Measurements from ENCODE around the gene ALG9.
"Not testable (repeated sequence)": the region's sequence is repeated elsewhere in the genome, so short reads cannot be mapped to it uniquely, and the experiment has no call there.

Gene ALG9

DNA sequence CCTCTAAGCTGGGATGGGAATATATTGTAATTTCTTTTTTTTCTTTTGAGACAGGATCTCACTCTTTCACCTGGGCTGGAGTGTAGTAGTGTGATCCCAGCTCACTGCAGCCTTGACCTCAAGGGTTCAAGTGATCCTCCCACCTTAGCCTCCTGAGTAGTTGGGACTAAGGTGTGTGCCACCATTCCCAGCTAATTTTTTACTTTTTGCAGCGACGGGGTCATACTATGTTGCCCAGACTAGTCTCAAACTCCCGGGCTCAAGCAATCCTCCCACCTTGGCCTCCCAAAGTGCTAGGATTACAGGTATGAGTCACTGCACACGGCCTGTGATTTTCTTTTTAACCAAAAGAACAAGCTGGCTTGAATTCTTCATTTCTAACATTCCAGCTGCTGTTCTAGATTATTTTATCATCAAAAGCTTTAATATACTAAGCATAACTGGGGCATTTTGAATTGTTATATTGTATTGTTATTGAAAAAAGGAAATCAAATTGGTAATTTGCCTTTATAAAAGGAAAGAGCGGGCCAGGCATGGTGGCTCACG lies 78.4 kb downstream of the ALG9 start:
- Mint-ChIP-seq H3K27ac (no peak overlapping the region), H3K4me1 (ENCODE audit: low read depth in 2 of 2) (peaks cover 0 to 4% of the 10 kb centered on the region in 2 donors), H3K27me3 (no peaks in the 10 kb centered on the region), H3K9me3 (peaks cover 0 to 3% of the 10 kb centered on the region in 2 donors), H3K4me3 (no peak overlapping the region), H3K36me3 (ENCODE audit: insufficient read depth) (peaks cover 4% of the 10 kb centered on the region)
- no peak for ATAC-seq (replicated peaks)
- DNase-seq, result no peak

DNA sequence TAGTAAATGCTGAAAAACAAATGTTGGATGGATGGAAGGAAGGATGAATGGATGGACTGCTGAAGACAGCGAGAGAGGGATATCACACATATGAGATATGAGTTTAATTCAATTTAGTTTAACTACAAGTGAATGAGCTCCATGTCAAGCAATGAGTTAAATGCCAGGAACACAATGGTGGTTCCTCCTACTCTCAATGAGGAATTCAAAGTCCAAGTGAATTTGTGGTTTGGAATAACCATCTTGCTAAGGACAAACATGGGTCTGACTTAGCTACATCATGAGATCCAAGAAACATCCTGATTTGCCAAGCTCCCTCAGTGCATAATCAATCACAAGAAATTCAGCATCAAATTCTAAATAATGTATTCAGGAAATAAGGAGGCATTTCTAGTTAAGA lies 79.1 kb downstream of the ALG9 start:
- DNase-seq, result no peak
- H3K4me3 Mint-ChIP-seq, result no peak overlapping the region
- peaks cover 0 to 1% of the 10 kb centered on the region in 2 donors for H3K9me3 Mint-ChIP-seq
- no peaks in the 10 kb centered on the region for H3K27me3 Mint-ChIP-seq
- no peak for ATAC-seq (replicated peaks)
- H3K27ac Mint-ChIP-seq, result no peak overlapping the region
- peaks cover 0 to 4% of the 10 kb centered on the region in 2 donors for H3K4me1 Mint-ChIP-seq (ENCODE audit: low read depth in 2 of 2)
- H3K36me3 Mint-ChIP-seq (ENCODE audit: insufficient read depth), result peaks cover 4% of the 10 kb centered on the region

DNA sequence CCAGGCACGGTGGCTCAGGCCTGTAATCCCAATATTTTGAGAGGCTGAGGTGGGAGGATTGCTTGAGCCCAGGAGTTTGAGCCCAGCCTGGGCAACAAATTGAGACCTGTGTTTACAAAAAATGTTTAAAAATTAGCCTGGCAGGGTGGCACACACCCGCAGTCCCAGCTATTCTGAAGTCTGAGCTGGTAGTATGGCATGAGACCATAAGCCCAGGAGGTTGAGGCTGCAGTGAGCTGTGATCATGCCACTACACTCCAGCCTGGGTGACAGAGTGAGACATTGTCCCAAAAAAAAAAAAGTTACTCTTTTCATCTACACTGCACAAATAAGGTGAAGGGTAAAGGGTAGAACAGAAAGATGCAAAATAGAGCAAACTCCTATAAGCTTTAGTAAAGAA lies 82.9 kb downstream of the ALG9 start:
- DNase-seq, result no peak
- Mint-ChIP-seq H3K27ac (peak overlapping the region in 1 of 2 donors; percentile 26), H3K9me3 (no peaks in the 10 kb centered on the region), H3K36me3 (ENCODE audit: insufficient read depth) (peaks cover 21% of the 10 kb centered on the region), H3K4me1 (ENCODE audit: low read depth in 2 of 2) (no peaks in the 10 kb centered on the region), H3K4me3 (no peak overlapping the region), H3K27me3 (no peaks in the 10 kb centered on the region)
- no peak for ATAC-seq (replicated peaks)

DNA sequence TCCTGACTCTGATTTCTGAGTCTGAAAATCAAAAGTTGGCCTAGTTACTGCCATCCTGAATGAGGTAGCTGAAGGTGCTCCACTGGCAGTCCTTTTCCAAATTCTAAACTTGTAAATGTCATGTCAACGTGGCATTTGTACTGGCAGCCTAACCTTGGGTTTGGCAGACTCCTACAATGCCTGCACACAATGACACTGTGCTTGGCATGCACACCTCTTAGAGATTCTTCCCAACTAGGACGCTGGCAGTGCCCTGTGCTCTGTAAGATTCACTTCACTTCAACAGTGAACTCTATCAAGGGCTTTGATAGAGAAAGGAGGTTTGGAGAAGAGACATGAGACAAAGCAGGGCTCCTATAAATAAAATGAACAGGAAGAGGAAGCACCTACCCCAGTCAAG lies 83.3 kb downstream of the ALG9 start:
- H3K4me3 Mint-ChIP-seq, result no peak overlapping the region
- no peak for ATAC-seq (replicated peaks)
- no peaks in the 10 kb centered on the region for H3K4me1 Mint-ChIP-seq (ENCODE audit: low read depth in 2 of 2)
- H3K36me3 Mint-ChIP-seq (ENCODE audit: insufficient read depth), result peaks cover 21% of the 10 kb centered on the region
- no peaks in the 10 kb centered on the region for H3K27me3 Mint-ChIP-seq
- no peaks in the 10 kb centered on the region for H3K9me3 Mint-ChIP-seq
- DNase-seq, result no peak
- peak overlapping the region in 1 of 2 donors; percentile 26 for H3K27ac Mint-ChIP-seq

DNA sequence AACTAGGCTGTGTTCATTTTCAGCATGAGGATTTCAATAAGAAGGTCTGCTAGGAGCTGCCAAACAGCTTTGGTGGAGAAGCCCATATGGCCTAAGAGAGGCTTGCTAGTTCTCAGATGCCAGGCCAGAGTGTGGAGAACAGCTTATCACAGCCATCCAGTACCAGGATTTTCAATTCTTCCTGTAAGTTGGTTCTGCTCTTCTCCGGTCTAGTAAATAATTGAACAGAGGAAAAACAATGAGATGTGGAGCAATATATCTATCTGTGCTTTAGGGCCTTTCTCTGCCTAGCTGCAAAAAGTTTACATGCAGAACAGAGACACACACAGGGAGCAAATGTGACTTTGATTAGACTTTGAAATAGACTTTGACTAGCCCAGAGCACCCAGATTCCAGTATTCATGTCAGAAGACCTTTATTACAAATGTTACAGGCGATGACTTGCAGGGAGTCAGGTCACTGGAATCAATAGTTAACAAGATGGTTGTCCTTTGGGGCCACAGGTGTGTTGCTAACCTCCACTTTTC lies 85.4 kb downstream of the ALG9 start:
- ATAC-seq (replicated peaks) (no peak), DNase-seq (no peak)
- H3K9me3 Mint-ChIP-seq, result no peaks in the 10 kb centered on the region
- peak overlapping the region; percentile 29 to 49 for H3K27ac Mint-ChIP-seq
- no peaks in the 10 kb centered on the region for H3K27me3 Mint-ChIP-seq
- peaks cover 21% of the 10 kb centered on the region for H3K36me3 Mint-ChIP-seq (ENCODE audit: insufficient read depth)
- H3K4me3 Mint-ChIP-seq, result no peak overlapping the region
- H3K4me1 Mint-ChIP-seq (ENCODE audit: low read depth in 2 of 2), result no peaks in the 10 kb centered on the region

DNA sequence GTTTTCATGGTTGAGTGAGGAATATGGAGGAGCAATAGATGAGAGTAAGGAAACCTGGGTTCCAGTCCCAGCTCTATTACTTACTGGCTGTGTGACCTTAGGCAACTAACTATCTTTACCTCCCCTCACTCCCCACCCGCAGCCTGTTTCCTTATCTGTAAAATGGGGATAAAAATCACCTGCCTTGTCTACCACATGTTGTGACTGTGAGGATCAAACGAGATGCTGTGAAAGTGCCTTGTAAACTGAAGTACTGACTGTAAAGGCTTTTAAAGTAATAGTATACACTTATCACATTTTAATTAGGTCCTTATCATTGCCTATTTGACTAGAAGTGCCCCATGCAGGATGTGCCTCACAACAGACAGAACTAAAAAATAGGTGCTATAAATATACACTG lies 86.3 kb downstream of the ALG9 start:
- ATAC-seq (replicated peaks) (no peak), DNase-seq (no peak)
- Mint-ChIP-seq H3K36me3 (ENCODE audit: insufficient read depth) (peaks cover 17% of the 10 kb centered on the region), H3K27me3 (no peaks in the 10 kb centered on the region), H3K4me3 (no peak overlapping the region), H3K9me3 (no peaks in the 10 kb centered on the region), H3K27ac (no peak overlapping the region), H3K4me1 (ENCODE audit: low read depth in 2 of 2) (no peaks in the 10 kb centered on the region)

DNA sequence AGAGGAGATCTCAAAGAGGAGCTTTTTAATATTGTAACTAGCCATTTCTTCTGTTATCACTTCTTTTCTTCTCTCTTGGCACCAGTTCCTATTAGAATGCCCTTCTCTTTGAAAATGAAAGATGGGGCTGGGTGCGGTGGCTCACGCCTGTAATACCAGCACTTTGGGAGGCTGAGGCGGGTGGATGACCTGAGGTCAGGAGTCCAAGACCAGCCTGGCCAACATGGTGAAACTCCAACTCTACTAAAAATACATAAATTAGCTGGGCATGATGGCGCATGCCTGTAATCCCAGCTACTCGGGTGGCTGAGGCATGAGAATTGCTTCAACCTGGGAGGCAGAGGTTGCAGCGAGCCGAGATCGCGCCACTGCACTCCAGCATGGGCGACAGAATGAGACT lies 87.1 kb downstream of the ALG9 start:
- ATAC-seq (replicated peaks), result not testable (repeated sequence)

DNA sequence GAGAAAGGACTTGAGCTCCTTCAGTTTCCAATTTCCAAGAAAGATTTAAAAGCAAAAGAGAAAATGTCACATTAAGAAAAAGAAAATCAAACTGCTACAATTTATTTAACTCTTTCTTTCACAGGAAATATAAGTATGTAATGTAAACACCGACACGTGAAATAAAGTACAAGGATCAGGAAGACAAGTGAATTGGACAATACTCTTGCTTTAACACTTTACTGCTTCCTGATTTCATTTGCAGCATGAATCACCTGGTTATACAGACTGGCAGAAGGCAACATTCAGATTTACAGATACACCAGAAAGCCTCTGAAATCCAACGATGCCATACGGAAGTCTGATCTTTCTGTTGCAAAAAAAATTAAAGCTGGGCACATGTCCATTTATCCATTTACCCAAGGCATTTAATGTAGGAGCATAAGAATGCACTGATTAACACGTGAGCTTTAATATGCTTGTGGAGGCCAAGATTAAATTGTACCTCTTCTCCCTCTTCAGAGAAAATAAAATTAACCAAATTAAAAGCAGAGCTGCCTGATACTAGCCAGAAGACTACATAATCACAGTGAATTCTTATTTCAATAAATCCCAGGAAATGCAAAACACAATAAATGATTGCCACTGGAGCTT lies 89.2 kb downstream of the ALG9 start:
- Mint-ChIP-seq H3K36me3 (ENCODE audit: insufficient read depth) (peaks cover 17% of the 10 kb centered on the region), H3K27me3 (no peaks in the 10 kb centered on the region), H3K4me3 (no peak overlapping the region), H3K4me1 (ENCODE audit: low read depth in 2 of 2) (no peaks in the 10 kb centered on the region), H3K9me3 (no peaks in the 10 kb centered on the region), H3K27ac (peak overlapping the region in 1 of 2 donors; percentile 41)
- DNase-seq (no peak), ATAC-seq (replicated peaks) (no peak)

More for the DNA sequence above, 87.1 kb downstream of the ALG9 start:
- H3K9me3 Mint-ChIP-seq; H3K4me1 Mint-ChIP-seq (ENCODE audit: low read depth in 2 of 2); H3K27me3 Mint-ChIP-seq; H3K27ac Mint-ChIP-seq; DNase-seq; H3K4me3 Mint-ChIP-seq: not testable (repeated sequence)
- H3K36me3 Mint-ChIP-seq (ENCODE audit: insufficient read depth), result peaks cover 17% of the 10 kb centered on the region

DNA sequence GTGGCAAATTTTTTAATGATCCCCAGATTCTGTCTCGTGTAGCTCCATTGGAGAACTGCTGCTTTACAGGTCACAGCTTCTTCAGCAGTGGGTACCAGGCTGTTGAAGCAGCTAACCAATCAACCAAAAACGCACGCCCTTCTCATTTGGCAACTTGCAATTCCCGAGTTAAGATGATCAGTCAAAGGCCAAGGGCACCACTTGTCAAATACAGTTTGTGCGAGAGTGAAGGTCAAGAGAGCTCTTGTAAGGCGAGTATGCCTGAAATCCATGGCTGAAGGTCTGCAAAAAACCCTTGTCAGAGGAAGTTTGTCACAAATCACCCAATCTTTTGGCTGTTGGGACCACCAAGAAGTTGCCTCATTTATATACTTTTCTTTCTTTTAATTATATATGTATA lies 92.3 kb downstream of the ALG9 start:
- Mint-ChIP-seq H3K4me3 (no peak overlapping the region), H3K27me3 (no peaks in the 10 kb centered on the region), H3K4me1 (ENCODE audit: low read depth in 2 of 2) (no peaks in the 10 kb centered on the region), H3K36me3 (ENCODE audit: insufficient read depth) (peaks cover 2% of the 10 kb centered on the region), H3K27ac (peak overlapping the region in 1 of 2 donors; percentile 63), H3K9me3 (no peaks in the 10 kb centered on the region)
- no peak for ATAC-seq (replicated peaks)
- no peak for DNase-seq

DNA sequence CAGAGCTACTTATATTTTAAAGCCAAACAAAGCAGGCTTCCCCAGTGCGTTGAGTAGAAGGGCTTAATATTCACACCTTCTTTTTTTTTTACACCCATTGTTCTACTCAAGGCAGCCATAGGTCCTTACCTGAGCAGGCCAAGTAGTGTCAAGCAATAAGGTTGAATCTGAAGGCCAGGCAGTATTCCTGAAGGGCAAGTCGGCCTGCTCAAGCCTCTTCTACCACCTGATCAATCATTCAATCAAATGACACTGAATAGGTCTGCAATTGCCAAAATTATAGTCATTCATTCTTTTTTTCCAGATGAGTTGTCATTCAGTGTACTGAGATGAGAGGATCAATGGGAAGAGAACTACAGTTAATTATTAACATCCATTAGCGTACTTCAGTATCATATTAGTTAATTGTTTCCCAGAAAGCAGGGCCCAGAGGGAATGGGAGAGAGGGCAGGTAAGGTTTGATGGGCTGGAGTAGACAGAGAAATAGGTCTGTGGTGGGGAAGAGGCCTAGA lies 93.3 kb downstream of the ALG9 start:
- H3K4me1 Mint-ChIP-seq (ENCODE audit: low read depth in 2 of 2), result no peaks in the 10 kb centered on the region
- no peak overlapping the region for H3K4me3 Mint-ChIP-seq
- DNase-seq (no peak), ATAC-seq (replicated peaks) (no peak)
- no peaks in the 10 kb centered on the region for H3K36me3 Mint-ChIP-seq (ENCODE audit: insufficient read depth)
- no peaks in the 10 kb centered on the region for H3K9me3 Mint-ChIP-seq
- H3K27me3 Mint-ChIP-seq, result no peaks in the 10 kb centered on the region
- no peak overlapping the region for H3K27ac Mint-ChIP-seq

DNA sequence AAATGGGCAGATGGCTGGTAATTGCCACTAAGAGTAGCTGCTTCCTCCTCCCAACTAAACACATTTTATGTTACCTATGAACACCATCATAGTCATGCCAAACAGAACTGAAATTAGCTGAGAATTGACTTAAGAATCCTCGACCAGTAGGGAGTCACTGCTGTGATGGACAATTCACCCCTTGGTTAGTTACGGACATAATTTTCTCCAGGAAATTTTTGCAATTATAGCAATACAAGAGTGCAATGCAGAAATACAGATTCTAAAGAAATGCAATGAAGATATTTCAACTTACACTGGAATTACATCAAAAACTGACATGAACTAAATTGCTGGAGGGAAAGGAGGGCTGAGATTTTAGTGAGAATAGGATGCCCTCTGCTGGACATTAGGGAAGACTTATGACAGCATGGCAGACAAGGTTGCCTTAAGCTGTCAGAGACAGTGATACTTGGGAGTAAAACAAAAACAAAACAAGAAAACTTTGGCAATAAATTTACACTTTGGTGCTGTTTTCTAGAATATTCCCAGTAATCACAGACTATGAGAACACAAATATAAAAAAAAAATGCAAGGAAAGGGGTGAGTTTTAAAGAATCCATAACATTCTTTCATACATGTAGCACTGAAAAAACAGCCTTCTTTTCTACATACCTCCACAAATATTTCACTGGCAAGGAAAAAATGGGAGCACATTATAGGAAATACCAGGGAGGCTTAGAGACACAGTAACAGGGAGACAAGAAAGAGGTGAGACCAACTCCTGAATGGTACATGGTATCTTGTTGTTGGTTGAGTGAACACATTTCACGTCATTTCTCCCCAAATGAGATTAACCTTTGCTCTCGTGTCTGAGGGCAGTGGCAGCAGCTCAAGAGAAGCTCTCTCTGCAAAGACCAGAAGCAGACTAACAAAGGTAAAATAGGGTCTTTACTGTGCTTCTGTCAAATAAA lies 94.0 kb downstream of the ALG9 start:
- ATAC-seq (replicated peaks) (peak; percentile 93), DNase-seq (peak; percentile 14 to 30 (median 23))
- Mint-ChIP-seq H3K4me1 (ENCODE audit: low read depth in 2 of 2) (no peaks in the 10 kb centered on the region), H3K36me3 (ENCODE audit: insufficient read depth) (no peaks in the 10 kb centered on the region), H3K9me3 (no peaks in the 10 kb centered on the region), H3K4me3 (no peak overlapping the region), H3K27me3 (no peaks in the 10 kb centered on the region), H3K27ac (no peak overlapping the region)

DNA sequence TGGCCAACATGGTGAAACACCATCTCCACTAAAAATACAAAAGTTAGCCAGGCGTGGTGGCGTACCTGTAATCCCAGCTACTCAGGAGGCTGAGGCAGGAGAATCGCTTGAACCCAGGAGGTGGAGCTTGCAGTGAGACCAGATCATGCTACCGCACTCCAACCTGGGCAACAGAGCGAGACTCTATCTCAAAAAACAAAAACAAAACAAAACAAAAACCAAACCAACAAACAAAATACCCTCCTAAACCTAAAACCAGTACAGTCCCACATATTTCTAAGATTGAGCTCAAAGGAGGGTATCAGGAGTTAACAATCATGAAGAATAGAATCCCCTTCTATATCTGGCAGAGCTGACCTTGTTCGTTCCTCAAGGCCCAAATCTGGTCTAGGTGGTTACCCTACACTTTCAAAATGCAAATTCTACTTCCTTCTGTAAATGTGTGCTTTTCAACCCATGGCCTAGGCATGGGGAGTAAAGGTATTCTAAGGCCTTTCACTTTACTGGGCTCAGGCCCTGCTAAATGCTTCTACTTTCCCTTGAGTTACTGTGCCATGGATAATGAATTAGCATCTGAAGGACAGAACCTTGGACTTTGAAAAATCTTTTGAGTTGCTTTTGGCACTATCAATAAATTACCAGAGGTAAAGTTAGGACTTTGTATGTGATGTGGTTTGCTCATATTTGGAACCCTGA lies 94.8 kb downstream of the ALG9 start:
- H3K27ac Mint-ChIP-seq, result no peak overlapping the region
- H3K4me1 Mint-ChIP-seq (ENCODE audit: low read depth in 2 of 2), result no peaks in the 10 kb centered on the region
- H3K36me3 Mint-ChIP-seq (ENCODE audit: insufficient read depth), result no peaks in the 10 kb centered on the region
- H3K9me3 Mint-ChIP-seq, result no peaks in the 10 kb centered on the region
- H3K27me3 Mint-ChIP-seq, result no peaks in the 10 kb centered on the region
- ATAC-seq (replicated peaks) (peak; percentile 46), DNase-seq (no peak)
- no peak overlapping the region for H3K4me3 Mint-ChIP-seq

Data from effector memory CD8-positive, alpha-beta T cell (primary cell).